Measurements from ENCODE around the gene STPG1.

Gene STPG1

GRCh38 chr1:24386241-24386640 lies 27.3 kb downstream of the STPG1 start:
- DNase-seq (ENCODE audit: low read depth) = no peak
- TF ChIP-seq CTCF (IDR thresholded peaks at IDR 0.05; ENCODE audit: low read depth, low read length, missing control alignments) = no peak
- in situ Hi-C loops (cut with HindIII; ENCODE audit: low sequenced_read_pairs) = no loop called here
- no peak overlapping the region for H3K4me3 ChIP-seq (ENCODE audit: low read depth, low read length)

GRCh38 chr1:24385160-24385940 lies 28.2 kb downstream of the STPG1 start:
- no peak overlapping the region for H3K4me3 ChIP-seq (ENCODE audit: low read depth, low read length)
- in situ Hi-C loops (cut with HindIII; ENCODE audit: low sequenced_read_pairs) = no loop called here
- peak; percentile 63 for TF ChIP-seq CTCF (IDR thresholded peaks at IDR 0.05; ENCODE audit: low read depth, low read length, missing control alignments)
- DNase-seq (ENCODE audit: low read depth) = no peak

- H3K4me3 ChIP-seq (ENCODE audit: low read depth, low read length) = no peak overlapping the region
- no peak for DNase-seq (ENCODE audit: low read depth)
- in situ Hi-C loops (cut with HindIII; ENCODE audit: low sequenced_read_pairs) = no loop called here
- no peak for TF ChIP-seq CTCF (IDR thresholded peaks at IDR 0.05; ENCODE audit: low read depth, low read length, missing control alignments)
These were observed 29.1 kb downstream of the STPG1 start for GRCh38 chr1:24384251-24385090.

GRCh38 chr1:24383381-24383940 lies 30.1 kb downstream of the STPG1 start:
- no peak for TF ChIP-seq CTCF (IDR thresholded peaks at IDR 0.05; ENCODE audit: low read depth, low read length, missing control alignments)
- in situ Hi-C loops (cut with HindIII; ENCODE audit: low sequenced_read_pairs) = no loop called here
- no peak for DNase-seq (ENCODE audit: low read depth)
- H3K4me3 ChIP-seq (ENCODE audit: low read depth, low read length) = no peak overlapping the region

GRCh38 chr1:24382165-24382577 lies 31.4 kb downstream of the STPG1 start:
- in situ Hi-C loops (cut with HindIII; ENCODE audit: low sequenced_read_pairs) = no loop called here
- DNase-seq (ENCODE audit: low read depth) = no peak
- no peak overlapping the region for H3K4me3 ChIP-seq (ENCODE audit: low read depth, low read length)
- no peak for TF ChIP-seq CTCF (IDR thresholded peaks at IDR 0.05; ENCODE audit: low read depth, low read length, missing control alignments)

GRCh38 chr1:24381256-24381655 lies 32.3 kb downstream of the STPG1 start:
- no peak overlapping the region for H3K4me3 ChIP-seq (ENCODE audit: low read depth, low read length)
- no peak for DNase-seq (ENCODE audit: low read depth)
- in situ Hi-C loops (cut with HindIII; ENCODE audit: low sequenced_read_pairs) = no loop called here
- TF ChIP-seq CTCF (IDR thresholded peaks at IDR 0.05; ENCODE audit: low read depth, low read length, missing control alignments) = no peak
